Right renal cortex interstitium (tissue), 3 donors: ENCODE results near the gene CNOT6. TPM values are rescaled to one million over a fixed set of nuclear protein-coding genes. Genes with fewer than 3 reads are reported as not detected.

ENCODE experiments used
- DNase-seq, 3 donors: peaks; one replicate each; pipeline ENCODE4 v3.0.0-alpha.2; 2013; ENCODE audit warnings: low read depth in 3 of 3, low spot score in 2 of 3
- polyA plus RNA-seq, 3 donors: library from polyadenylated mRNA; unstranded; fragments of 120-200 nt; gene quantifications; one replicate each; pipeline ENCODE4 v1.2.1, GENCODE V29; 2013; ENCODE audit not compliant: insufficient read length in 3 of 3

Gene CNOT6
- polyA plus RNA-seq, 3 donors: 57.3 to 62.6 (median 62.4) TPM

DNA sequence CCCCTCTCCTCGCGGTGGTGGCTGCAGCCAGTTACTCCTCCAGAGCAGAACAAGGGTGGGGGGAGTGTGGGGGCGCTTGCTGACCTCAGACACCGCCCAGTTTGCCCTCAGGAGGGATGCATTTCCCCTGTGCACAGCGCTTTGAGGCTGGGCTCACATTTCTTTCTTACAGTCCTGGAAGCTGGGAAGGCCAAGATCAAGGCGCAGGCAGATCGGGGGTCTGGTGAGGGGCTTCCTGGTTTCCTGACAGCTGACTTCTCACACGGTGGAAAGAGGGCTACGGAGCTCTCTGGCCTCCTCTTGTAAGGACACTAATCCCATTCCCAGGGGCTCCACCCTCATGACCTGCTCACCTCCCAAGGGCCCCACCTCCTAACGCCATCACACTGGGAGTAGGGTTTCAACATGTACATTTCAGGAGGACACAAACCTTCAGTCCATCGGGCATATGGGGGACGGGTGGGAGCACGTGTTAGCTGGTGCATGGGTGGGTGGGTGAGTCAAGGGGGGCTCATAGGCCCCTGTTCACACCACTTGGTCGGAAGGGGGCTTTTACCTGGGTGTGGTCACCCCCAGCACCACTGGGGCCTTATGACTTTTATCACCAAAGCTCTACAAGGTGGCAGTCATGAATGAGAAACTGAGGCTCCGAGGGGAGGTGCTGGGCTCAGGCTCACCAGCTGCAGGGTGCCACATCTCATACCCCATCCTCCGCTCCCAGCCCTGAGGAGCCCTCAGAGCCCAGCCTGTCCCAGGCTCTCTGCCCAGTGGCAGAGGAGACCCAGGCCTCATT, 104.8 kb downstream of the CNOT6 start:
- DNase-seq: no peak

DNA sequence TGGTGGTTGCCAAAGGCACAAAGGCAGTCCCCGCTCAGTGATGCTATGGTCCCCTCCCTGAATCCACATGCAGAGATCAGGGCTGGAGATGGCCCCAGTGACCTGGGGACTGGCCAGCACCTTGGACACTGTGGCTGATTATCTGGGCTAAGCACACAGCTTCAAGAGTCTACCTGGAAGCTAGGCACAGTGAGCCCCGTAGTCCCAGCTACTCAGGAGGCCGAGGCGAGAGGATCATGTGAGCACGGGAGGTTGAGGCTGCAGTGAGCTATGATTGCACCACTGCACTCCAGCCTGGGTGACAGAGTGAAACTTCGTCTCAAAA, 105.4 kb downstream of the CNOT6 start:
- no peak for DNase-seq

DNA sequence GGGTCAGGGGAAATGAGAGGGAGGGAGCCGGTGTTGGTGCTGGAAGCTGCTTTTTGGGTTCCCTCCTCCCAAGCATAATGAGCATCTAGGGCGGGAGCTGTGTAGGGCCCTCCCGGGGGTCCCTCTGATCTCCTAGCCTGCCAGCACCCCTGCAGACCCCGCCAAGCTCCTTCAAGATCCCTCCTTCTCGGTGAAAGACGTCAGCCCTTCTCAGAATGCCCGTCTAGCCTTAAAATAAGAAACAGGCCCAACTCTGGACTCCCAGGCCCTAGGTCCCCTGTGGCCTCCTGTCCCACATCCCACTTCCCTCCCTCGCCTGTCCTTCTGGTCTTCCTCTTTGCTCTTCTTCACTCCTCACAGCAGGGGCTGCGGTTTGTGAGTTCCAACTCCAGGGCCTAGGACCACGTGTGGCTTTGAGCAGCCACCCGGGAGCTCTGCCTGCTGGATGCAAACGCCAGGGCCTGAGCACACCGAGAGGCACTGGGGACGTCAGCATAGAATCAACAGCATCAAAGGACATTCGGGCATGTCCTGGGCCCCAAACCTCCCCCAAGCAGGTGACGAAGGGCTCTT, 105.9 kb downstream of the CNOT6 start:
- DNase-seq: no peak

DNA sequence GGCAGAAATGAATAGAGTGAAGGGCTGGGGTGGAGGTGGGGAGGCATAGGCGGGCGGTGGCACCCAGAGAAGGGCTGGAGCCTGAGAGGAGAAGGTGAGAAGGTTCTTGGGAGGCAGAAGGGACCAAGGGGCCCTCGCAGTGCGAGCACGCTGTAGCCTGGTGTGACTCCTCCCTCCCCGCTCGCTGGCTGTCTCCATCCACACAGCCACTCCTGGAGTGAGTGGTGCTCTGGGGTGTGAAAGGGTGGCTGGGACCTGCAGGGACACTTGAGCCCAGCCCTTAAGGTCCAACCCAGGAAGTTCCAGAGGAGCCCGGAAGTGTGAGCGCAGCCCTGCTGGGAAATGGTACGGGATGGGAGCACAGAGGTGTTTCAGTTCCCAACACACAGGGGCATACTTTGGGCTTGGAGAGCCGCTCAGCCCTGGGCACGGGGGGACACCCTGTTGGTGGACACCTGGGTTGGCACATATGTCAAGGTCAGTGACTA, 106.4 kb downstream of the CNOT6 start:
- no peak for DNase-seq

DNA sequence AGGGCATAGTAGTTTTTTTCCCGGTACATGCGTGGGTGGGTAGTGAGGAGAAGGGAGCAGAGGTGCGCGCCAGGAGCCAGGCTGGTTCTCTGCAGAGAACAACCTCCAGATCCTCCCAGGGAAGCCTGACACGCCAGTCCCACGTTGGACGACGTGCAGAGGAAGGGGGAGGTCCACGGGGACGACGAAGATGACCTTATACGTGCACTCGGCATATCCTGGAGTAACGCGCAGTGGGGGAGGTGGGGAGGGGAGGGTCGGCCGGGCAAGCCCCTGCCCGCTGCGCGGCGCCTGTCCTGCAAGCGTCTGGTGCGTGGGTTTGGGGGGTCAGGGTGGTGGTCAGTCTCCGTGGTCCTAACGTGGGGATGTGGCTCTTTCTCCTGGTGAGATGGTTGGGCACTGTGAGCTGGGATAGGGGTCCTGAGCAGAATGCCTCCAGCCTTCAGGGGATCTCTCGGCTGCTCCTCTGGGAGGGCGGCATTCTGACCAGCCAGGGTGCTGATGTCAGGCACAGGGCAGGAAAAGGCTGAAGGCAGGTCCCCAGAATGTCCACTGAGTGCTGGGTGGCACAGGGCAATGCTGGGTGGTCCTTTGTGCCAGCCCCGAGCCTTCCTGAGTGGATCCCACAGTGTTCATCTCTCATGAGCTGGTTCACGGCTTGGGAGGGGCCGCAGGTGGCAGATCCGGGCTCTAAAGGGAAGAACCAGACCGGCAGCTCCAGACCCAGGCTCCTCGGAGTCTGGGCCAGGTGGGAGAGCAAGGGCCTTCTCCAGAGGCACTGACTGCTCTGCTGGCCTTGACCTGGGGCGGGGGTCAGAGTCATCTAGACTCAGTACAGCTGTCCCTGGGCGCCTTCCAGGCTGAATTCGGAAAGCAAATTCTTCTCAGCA, 107.7 kb downstream of the CNOT6 start:
- DNase-seq: no peak

DNA sequence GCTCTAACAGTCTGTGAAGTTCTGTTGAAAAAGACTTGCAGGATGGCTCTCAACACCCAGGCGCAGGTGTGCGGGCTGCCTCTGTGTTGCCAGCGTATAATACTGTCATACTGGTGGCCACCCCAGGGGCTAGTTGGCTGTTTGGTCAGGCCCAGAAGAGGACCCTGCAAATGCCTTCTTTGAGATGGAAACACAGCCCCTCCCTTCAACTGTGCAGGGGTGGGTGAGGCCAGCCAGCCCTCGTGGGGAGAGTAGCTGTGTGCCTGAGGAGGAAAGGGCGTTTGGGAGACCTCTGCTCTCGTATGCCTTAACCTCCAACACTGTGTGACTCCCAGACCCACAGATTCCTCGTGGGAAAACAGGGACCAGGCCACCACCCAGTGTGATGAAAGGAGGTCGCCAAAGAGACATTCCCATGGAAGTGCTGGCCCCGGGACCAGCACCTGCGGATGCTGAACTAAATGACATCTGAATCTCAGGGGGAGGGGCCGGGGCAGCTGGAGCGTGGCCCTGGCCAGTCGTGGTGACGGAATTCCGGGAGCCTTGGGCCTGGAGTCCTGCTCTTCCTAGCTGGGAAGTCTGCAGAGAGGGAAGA, 108.4 kb downstream of the CNOT6 start:
- no peak for DNase-seq

DNA sequence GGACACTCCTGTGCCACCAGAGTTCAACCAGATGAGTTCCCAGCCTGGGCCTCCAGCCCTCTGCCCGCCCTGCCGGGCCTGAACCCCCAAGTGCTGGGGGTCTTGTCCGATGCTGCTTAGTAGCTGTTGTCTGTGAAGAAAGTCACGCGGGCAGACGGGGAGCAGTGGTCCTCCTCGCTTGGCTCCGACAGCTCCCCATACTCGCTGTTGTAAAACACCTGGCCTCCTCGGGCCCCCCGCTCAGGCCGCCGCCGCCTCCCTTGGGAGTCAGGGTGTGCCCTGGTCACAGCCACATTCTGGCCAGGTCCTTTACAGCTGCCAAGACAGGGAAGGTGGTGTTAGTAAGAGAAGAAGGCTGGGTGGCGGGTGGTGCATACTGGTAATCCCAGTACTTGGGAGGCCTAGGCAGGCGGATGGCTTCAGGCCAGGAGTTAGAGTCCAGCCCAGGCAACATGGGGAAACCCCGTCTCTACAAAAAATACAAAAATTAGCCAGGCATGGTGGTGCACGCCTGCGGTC, 109.0 kb downstream of the CNOT6 start:
- no peak for DNase-seq

DNA sequence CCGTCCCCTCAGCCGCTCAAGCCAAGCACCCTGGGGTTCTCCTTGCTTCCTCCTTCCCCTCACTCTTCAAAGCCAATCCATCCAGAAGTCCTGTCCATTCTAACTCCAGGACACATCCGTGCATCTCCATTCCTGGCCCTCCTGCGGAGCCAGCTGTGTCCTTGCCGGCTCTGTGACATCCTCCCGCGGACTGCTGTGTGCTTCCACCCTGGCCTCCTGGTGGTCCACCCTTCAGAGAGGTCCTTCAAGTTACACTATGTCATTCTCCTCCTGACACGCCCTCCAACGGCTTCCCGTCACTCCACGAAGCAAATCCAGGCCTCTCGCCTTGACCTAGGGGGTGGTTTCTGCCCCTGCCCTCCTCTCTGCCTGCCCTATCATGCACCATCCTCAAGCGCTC, 110.1 kb downstream of the CNOT6 start:
- no peak for DNase-seq

DNA sequence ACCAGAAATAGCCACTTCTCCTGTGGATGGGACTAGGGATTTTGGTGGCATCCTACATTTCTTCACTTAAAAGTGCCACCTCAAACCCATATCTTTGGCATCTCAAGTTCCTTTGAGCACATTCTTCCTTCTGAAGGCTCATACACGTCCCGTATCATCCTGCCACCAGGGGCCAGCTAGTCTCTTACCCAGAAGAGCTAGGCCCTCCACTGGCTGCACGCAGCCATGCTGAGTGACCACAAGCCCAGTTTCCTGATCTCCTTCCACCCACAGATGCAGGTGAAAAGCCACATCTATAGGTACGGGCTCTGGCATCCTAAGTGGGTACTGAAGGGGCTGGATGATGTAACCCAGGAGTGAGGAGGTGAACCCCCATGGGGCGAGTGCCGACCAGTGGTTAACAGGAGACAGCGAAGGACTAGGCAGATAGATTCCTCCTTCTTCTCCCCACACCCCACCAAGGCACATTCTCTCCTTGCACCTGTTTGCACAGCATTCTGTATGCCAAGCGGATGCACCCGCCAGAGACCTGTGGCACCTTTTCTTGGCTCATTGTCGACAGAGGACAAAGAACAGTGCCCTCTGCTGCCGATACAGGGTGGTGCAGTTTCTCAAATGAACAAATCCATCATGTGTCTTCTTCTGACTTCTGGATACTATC, 111.5 kb downstream of the CNOT6 start:
- no peak for DNase-seq

DNA sequence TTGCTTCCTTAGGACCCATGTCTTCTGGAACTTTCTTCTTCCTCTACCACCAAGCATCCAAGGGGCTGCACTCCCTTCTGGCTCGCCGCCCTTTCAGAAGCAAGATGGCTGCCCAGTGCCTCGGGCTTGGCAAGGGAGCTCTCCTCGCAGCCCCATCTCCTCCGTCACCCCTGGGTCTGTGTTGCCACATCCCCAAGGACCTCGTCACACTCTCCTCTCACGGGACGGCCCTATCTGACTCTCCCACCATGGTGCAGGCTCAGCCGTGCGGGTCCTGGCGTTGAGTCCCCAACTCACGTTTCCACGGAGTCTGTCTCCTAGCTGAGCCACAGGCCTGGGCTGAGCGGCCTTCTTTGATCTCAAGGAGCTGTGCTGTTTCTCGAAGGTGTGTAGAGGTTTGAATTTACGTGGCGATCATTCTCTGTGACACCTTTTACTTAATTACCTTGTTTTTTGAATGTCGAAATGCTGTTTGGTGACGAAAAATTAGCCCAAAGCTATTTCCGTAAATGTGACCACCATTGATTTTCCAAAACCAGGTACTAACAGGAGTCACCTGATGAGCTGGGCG, 112.1 kb downstream of the CNOT6 start:
- no peak for DNase-seq

DNA sequence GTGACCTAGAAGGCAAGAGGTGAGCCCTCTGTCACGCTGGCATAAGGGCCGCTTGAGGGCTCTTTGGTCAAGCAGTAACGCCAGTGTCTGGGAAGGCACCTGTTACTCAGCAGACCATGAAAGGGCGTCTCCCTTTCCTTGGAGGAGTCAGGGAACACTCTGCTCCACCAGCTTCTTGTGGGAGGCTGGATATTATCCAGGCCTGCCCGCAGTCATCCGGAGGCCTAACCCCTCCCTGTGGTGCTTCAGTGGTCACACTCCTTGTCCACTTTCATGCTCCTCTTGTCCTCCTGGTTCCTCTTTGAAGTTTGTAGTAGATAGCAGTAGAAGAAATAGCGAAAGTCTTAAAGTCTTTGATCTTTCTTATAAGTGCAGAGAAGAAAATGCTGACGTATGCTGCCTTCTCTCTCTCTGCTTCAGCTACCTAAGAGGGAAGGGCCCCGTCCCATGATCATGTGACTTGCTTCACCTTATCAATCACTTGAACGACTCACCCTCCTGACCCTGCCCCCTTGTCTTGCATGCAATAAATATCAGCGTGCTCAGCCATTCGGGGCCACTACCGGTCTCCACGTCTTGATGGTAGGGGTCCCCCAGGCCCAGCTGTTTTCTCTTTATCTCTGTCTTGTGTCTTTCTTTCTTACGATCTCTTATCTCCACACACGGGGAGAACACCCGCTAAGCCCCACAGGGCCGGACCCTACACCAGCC, 113.8 kb downstream of the CNOT6 start:
- no peak for DNase-seq

DNA sequence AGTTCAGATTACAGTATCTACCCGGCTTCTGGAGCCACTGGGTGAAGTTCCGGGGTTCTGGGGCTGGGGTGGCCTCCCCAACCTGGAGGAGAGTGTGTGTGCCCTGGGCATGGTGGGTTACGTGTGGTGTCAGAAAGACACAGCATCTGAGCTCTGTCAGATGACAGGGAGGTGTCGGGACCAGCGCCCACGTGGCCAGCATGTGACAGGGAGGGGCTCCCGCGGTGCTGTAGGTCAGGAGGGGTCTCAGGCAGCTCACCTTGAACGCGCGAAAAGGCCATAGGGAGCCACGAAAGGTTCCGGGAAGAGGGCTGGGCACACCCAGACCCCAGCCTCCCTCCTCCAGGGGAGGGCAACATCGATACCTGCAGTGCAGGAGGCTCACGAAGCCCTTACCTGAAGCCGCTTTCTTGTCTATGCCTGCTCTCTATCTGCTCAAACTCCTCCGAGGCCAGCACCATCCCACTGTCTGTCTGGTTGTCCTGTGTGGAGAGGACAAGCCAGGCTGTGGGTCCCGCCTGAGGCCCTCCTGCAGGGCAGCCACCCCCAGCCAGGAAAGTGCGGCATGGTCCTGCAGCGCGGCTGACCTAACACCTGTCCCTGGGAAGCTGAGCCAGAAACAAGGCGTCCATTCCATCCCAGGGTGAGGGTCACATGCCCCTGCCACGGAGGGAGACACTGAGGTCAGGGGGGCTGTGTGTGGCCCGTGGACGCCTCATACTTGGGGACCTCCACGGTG, 114.6 kb downstream of the CNOT6 start:
- no peak for DNase-seq

DNA sequence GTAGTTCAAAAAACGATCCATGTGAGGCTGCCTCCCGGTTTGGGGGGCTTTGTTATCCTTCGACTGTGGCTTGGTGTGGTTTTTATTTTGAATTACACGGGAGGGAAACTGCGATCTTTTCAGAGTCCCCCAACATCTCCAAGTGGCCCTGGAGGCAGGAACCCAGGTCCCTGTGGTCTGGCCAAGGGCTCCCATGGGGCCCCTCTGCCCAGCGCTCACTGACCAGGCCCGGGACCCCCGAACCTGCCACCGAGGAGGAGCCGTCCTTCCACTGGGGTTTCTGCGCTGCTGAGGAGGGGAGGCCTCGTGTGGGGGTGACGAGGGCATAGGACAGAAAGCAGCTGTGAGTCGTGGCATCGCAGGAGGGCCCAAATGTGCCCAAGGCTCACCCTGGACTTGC, 115.2 kb downstream of the CNOT6 start:
- no peak for DNase-seq

DNA sequence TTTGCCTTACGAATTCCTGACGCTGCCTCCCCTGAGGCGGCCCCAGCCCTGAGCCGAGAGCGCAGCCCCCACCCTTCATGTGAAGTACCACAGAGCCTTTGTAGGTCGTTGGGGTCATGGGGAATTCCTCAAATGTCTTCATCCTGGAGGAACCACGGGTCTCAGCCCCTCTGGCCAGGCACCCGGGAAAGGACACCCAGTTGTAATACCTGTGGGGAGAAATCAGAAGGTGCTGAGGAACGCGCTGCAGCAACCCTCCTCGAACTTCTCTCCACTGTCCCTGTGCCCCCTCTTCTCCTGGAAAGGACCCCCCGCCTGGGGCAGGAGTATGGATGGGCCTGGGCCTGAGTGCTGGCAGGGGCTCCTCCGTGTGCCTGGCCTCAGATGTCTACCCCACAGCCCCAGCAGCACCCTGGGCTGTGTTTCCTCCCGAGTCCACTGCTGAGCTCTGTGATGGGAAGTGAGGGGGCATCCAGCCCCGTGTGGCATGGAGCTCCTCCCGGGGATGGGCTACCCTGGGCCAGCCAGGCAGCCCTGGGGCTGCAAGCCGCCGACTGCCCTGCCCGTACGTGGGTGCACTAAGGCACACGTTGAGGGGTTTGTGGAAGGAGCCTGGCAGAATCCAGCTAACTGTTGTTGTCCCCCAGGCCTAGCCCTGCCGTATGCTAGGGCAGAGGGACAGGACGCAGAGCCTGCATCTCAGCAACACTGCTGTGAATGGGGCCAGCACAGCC, 115.8 kb downstream of the CNOT6 start:
- DNase-seq: no peak

DNA sequence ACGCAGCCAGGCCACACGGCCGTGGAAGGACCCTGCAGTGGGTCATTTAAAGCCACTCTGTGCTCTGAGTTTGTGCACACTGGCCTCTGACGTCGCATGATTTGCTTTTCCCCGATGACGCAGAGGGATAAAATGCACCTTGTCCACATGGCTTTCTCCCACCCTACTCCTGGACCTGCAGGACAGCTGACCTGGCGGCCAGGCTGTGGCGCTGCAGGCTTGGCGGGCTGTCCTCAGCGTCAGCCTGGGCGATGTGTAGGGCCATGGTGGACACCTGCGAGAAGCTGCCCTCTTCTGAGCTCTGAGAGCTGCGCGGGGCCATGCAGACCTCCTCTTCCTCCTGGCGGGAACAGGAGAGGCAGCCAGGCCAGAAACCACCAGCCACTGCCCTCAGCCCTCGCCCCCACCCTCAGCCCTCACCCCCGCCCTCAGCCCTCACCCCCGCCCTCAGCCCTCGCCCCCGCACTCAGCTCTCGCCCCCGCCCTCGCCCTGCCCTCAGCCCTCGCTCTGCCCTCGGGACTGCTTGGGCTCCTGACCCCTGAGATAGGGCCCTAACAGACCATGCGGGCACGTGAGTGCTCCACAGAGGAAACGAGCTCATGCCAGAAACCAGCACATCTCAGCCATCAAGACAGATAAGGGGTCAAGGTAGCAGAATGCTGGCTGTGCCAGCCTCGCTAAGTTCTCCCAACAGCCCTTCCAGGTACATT, 117.1 kb downstream of the CNOT6 start:
- DNase-seq: no peak

DNA sequence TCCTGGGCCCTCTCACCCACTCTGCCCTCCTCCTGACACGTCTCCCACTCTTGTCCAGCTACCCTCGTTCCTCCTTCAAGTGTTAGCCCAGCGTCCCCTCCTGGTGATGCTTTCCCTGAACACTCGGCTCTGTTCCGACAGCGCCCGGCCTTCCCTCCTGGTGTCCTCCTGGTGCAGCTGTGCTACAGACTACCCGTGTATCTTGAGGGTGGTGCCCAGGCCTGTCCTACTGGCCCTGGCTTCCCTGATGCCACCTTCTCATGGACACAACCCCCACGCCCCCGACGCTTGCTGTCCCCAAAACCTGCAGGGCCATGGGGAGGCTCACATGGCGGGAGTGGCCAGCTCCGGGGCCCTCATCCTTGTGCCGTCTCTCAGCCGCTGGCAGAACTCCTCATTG, 118.5 kb downstream of the CNOT6 start:
- DNase-seq: no peak

DNA sequence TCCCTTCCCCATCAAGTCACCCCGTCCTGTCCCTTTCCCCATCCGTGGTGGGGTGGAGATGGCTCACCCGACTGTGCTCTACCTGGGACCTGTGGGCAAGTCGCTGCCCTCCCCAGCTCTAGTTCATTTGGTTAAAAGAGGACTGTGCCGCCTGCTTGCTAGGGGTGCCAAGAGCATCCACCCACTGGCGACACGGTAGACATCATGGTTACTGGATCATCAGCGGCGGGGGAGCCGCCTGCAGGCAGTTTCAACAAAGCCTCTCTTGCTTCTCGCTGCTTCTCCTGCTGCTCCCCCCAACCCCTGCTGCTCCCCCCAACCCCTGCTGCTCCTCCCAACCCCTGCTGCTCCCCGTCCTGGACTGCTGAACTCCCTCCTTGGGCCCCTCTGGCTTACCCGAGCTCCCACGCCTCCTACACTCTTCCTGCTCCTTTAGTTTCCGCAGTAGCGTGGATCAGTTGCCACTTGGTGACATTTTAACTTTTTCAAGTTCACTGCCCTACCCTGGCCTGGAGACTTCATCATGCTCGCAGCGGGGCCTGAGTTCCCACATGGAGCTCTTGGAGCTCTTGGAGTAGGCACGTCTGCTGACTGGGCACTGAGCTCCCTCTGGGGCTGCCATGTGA, 119.1 kb downstream of the CNOT6 start:
- no peak for DNase-seq
